Measurements from ENCODE around the gene ANKRD13B.

The ANKRD13B gene

GRCh38 chr17:29568331-29569244 is 24.3 kb upstream of the ANKRD13B start, which contains the start of gene TP53I13:
TP53I13 (plus strand) TSS chr17:29568701; CDS start chr17:29568759, 58 bp downstream.
- no peak for TF ChIP-seq CTCF (IDR thresholded peaks at IDR 0.05; ENCODE audit: extremely low read depth, insufficient read depth, missing control alignments)
- in situ Hi-C loops (cut with MboI; ENCODE audit: low pct_unique_long_range_greater_than_20kb, low sequenced_read_pairs, unreplicated experiment), result no loop called here
- peak; percentile 96 for DNase-seq (ENCODE audit: low spot score)

- no peak for TF ChIP-seq CTCF (IDR thresholded peaks at IDR 0.05; ENCODE audit: extremely low read depth, insufficient read depth, missing control alignments)
- in situ Hi-C loops (cut with MboI; ENCODE audit: low pct_unique_long_range_greater_than_20kb, low sequenced_read_pairs, unreplicated experiment), result no loop called here
- no peak for DNase-seq (ENCODE audit: low spot score)
Measured at GRCh38 chr17:29569245-29569950, 23.5 kb upstream of the ANKRD13B start.

GRCh38 chr17:29570521-29570920 is 22.4 kb upstream of the ANKRD13B start:
- in situ Hi-C loops (cut with MboI; ENCODE audit: low pct_unique_long_range_greater_than_20kb, low sequenced_read_pairs, unreplicated experiment), result no loop called here

DNA sequence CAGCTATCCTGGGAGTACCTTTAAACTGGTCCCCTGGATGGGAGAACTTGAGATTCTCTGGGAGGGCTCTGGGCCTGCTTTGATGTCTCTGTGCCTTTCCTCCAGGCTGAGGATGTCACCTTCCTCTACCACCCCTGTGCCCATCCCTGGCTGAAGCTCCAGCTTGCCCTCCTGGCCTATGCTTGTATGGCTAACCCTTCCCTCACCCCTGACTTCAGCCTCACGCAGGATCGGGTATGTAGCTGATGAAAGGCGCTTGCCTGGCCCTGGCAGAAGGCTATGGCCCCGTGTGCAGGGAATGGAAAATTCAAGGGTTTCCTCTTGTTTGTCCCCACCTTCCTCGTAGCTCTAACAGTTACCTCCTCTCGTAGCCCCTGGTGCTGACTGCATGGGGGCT is 21.4 kb upstream of the ANKRD13B start:
- in situ Hi-C loops (cut with MboI; ENCODE audit: low pct_unique_long_range_greater_than_20kb, low sequenced_read_pairs, unreplicated experiment), result no loop called here

More at GRCh38 chr17:29570521-29570920, 22.4 kb upstream of the ANKRD13B start:
- DNase-seq (ENCODE audit: low spot score), result no peak
- TF ChIP-seq CTCF (IDR thresholded peaks at IDR 0.05; ENCODE audit: extremely low read depth, insufficient read depth, missing control alignments), result no peak

DNA sequence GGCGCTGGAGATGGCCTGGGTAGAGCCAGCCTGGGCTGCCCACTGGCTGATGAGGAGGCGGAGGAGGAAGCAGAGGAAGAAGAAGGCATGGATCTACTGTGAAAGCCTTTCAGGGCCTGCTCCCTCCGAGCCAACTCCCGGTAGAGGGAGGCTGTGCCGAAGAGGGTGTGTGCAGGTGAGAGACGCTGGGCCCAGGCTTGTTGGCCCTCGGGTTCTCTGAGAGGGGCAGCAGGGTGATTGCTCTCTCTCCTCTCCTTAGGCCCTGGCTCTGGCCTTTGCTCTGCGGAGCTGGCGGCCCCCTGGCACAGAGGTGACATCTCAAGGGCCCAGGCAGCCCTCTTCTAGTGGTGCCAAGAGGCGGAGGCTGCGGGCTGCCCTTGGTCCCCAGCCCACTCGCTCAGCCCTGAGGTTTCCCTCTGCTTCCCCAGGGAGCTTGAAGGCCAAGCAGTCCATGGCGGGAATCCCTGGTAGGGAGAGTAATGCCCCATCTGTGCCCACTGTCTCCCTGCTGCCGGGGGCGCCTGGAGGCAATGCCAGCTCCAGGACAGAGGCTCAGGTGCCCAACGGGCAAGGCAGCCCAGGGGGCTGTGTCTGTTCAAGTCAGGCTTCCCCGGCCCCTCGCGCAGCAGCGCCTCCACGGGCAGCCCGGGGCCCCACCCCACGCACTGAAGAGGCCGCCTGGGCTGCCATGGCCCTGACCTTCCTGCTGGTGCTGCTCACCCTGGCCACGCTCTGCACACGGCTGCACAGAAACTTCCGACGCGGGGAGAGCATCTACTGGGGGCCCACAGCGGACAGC is 20.9 kb upstream of the ANKRD13B start:
- no peak for TF ChIP-seq CTCF (IDR thresholded peaks at IDR 0.05; ENCODE audit: extremely low read depth, insufficient read depth, missing control alignments)
- DNase-seq (ENCODE audit: low spot score), result no peak
- in situ Hi-C loops (cut with MboI; ENCODE audit: low pct_unique_long_range_greater_than_20kb, low sequenced_read_pairs, unreplicated experiment), result no loop called here

More for the DNA sequence above, 21.4 kb upstream of the ANKRD13B start:
- no peak for TF ChIP-seq CTCF (IDR thresholded peaks at IDR 0.05; ENCODE audit: extremely low read depth, insufficient read depth, missing control alignments)
- DNase-seq (ENCODE audit: low spot score), result no peak
